ENCODE data around the gene RELN. TPM values are rescaled to one million over a fixed set of nuclear protein-coding genes. Genes with fewer than 3 reads are reported as not detected.

The RELN gene
- total RNA-seq, 1 donor from 2014 or later: not detected

GRCh38 chr7:103666326-103666725, 323.1 kb downstream of the RELN start:
- H3K36me3 Mint-ChIP-seq (ENCODE audit: low read depth): no peaks in the 10 kb centered on the region
- ChIA-PET CTCF (no interaction called here), POLR2A (no interaction called here)
- no peak overlapping the region for H3K4me3 Mint-ChIP-seq
- peaks cover 3% of the 10 kb centered on the region for H3K27me3 Mint-ChIP-seq
- intact Hi-C loops (cut with micrococcal nuclease): no loop called here
- TF ChIP-seq CTCF (IDR thresholded peaks at IDR 0.05): no peak
- DNase-seq (no peak), ATAC-seq (ENCODE audit: low read depth) (no peak)
- no peaks in the 10 kb centered on the region for H3K9me3 Mint-ChIP-seq
- no peaks in the 10 kb centered on the region for H3K4me1 Mint-ChIP-seq
- no peak overlapping the region for H3K27ac Mint-ChIP-seq

- POLR2A ChIA-PET: no interaction called here
- no peak for ATAC-seq (ENCODE audit: low read depth)
- no peak for DNase-seq
- TF ChIP-seq CTCF (IDR thresholded peaks at IDR 0.05): no peak
- Mint-ChIP-seq H3K4me3 (no peak overlapping the region), H3K27me3 (no peaks in the 10 kb centered on the region), H3K36me3 (ENCODE audit: low read depth) (no peaks in the 10 kb centered on the region), H3K27ac (no peak overlapping the region), H3K4me1 (no peaks in the 10 kb centered on the region), H3K9me3 (no peaks in the 10 kb centered on the region)
- CTCF ChIA-PET: no interaction called here
- intact Hi-C loops (cut with micrococcal nuclease): no loop called here
These were observed 324.9 kb downstream of the RELN start for GRCh38 chr7:103664577-103664976.

- intact Hi-C loops (cut with micrococcal nuclease): no loop called here
- no peaks in the 10 kb centered on the region for H3K9me3 Mint-ChIP-seq
- DNase-seq: no peak
- TF ChIP-seq CTCF (IDR thresholded peaks at IDR 0.05): no peak
- ATAC-seq (ENCODE audit: low read depth): no peak
- no peaks in the 10 kb centered on the region for H3K4me1 Mint-ChIP-seq
- ChIA-PET CTCF (no interaction called here), POLR2A (no interaction called here)
- H3K4me3 Mint-ChIP-seq: no peak overlapping the region
- no peak overlapping the region for H3K27ac Mint-ChIP-seq
- no peaks in the 10 kb centered on the region for H3K36me3 Mint-ChIP-seq (ENCODE audit: low read depth)
- peaks cover 3% of the 10 kb centered on the region for H3K27me3 Mint-ChIP-seq
These were observed 328.7 kb downstream of the RELN start for GRCh38 chr7:103660455-103661371.

- Mint-ChIP-seq H3K9me3 (no peaks in the 10 kb centered on the region), H3K4me3 (no peak overlapping the region), H3K4me1 (no peaks in the 10 kb centered on the region), H3K27ac (no peak overlapping the region), H3K27me3 (peaks cover 3% of the 10 kb centered on the region), H3K36me3 (ENCODE audit: low read depth) (no peaks in the 10 kb centered on the region)
- ATAC-seq (ENCODE audit: low read depth): no peak
- no peak for DNase-seq
- CTCF ChIA-PET: no interaction called here
- no peak for TF ChIP-seq CTCF (IDR thresholded peaks at IDR 0.05)
- POLR2A ChIA-PET: no interaction called here
- intact Hi-C loops (cut with micrococcal nuclease): no loop called here
These were observed 331.1 kb downstream of the RELN start for GRCh38 chr7:103658055-103659005.

- DNase-seq (no peak), ATAC-seq (ENCODE audit: low read depth) (no peak)
- no peak for TF ChIP-seq CTCF (IDR thresholded peaks at IDR 0.05)
- Mint-ChIP-seq H3K4me3 (no peak overlapping the region), H3K27me3 (peaks cover 3% of the 10 kb centered on the region), H3K36me3 (ENCODE audit: low read depth) (no peaks in the 10 kb centered on the region), H3K27ac (no peak overlapping the region), H3K4me1 (no peaks in the 10 kb centered on the region), H3K9me3 (no peaks in the 10 kb centered on the region)
- CTCF ChIA-PET: no interaction called here
- intact Hi-C loops (cut with micrococcal nuclease): no loop called here
- POLR2A ChIA-PET: no interaction called here
These were observed 332.0 kb downstream of the RELN start for GRCh38 chr7:103657474-103657894.

Measured in activated B cell treated with CpG ODN at 0.5 μM for 24 hours (primary cell).